Neural cell (in vitro differentiated cells): ENCODE data around the gene PKN2.

Experiments used
- POLR2AphosphoS5 ChIP-seq: IDR thresholded peaks from 2 replicates; pipeline ENCODE4 v1.6.1; 2012
- TF ChIP-seq, protein P1 (sequence below): fragments of 450-650 bp; IDR thresholded peaks from 2 replicates; pipeline ENCODE4 v1.5.1; 2014; ENCODE audit warnings: antibody characterized with exemption, mild to moderate bottlenecking, moderate library complexity; ENCODE audit not compliant: poor library complexity, severe bottlenecking

GRCh38 chr1:88691540-88691939 is 7.5 kb downstream of the PKN2 start:
- no peak for TF ChIP-seq POLR2AphosphoS5
- TF ChIP-seq, protein P1, sequence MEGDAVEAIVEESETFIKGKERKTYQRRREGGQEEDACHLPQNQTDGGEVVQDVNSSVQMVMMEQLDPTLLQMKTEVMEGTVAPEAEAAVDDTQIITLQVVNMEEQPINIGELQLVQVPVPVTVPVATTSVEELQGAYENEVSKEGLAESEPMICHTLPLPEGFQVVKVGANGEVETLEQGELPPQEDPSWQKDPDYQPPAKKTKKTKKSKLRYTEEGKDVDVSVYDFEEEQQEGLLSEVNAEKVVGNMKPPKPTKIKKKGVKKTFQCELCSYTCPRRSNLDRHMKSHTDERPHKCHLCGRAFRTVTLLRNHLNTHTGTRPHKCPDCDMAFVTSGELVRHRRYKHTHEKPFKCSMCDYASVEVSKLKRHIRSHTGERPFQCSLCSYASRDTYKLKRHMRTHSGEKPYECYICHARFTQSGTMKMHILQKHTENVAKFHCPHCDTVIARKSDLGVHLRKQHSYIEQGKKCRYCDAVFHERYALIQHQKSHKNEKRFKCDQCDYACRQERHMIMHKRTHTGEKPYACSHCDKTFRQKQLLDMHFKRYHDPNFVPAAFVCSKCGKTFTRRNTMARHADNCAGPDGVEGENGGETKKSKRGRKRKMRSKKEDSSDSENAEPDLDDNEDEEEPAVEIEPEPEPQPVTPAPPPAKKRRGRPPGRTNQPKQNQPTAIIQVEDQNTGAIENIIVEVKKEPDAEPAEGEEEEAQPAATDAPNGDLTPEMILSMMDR: no peak
